Measurements from ENCODE around the gene OR4C3.
"Not testable (repeated sequence)": the region's sequence is repeated elsewhere in the genome, so short reads cannot be mapped to it uniquely, and the experiment has no call there.

The OR4C3 gene

GRCh38 chr11:48354013-48354412 lies 29.3 kb downstream of the OR4C3 start:
- no peak for ATAC-seq
- TF ChIP-seq, protein P1, sequence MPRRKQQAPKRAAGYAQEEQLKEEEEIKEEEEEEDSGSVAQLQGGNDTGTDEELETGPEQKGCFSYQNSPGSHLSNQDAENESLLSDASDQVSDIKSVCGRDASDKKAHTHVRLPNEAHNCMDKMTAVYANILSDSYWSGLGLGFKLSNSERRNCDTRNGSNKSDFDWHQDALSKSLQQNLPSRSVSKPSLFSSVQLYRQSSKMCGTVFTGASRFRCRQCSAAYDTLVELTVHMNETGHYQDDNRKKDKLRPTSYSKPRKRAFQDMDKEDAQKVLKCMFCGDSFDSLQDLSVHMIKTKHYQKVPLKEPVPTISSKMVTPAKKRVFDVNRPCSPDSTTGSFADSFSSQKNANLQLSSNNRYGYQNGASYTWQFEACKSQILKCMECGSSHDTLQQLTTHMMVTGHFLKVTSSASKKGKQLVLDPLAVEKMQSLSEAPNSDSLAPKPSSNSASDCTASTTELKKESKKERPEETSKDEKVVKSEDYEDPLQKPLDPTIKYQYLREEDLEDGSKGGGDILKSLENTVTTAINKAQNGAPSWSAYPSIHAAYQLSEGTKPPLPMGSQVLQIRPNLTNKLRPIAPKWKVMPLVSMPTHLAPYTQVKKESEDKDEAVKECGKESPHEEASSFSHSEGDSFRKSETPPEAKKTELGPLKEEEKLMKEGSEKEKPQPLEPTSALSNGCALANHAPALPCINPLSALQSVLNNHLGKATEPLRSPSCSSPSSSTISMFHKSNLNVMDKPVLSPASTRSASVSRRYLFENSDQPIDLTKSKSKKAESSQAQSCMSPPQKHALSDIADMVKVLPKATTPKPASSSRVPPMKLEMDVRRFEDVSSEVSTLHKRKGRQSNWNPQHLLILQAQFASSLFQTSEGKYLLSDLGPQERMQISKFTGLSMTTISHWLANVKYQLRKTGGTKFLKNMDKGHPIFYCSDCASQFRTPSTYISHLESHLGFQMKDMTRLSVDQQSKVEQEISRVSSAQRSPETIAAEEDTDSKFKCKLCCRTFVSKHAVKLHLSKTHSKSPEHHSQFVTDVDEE (CRISPR knock-in tag; IDR thresholded peaks at IDR 0.05): no peak

GRCh38 chr11:48354677-48355076 lies 30.0 kb downstream of the OR4C3 start:
- ATAC-seq: no peak
- TF ChIP-seq ZFP3 (CRISPR knock-in tag; IDR thresholded peaks at IDR 0.05) (no peak), TCF4 (CRISPR knock-in tag; IDR thresholded peaks at IDR 0.05; ENCODE audit: borderline replicate concordance) (no peak), PPARA (CRISPR knock-in tag; IDR thresholded peaks at IDR 0.05; ENCODE audit: borderline replicate concordance) (no peak), SNAI2 (CRISPR knock-in tag; IDR thresholded peaks at IDR 0.05) (no peak)

GRCh38 chr11:48361289-48361688 lies 36.6 kb downstream of the OR4C3 start:
- not testable (repeated sequence) for ATAC-seq

DNA sequence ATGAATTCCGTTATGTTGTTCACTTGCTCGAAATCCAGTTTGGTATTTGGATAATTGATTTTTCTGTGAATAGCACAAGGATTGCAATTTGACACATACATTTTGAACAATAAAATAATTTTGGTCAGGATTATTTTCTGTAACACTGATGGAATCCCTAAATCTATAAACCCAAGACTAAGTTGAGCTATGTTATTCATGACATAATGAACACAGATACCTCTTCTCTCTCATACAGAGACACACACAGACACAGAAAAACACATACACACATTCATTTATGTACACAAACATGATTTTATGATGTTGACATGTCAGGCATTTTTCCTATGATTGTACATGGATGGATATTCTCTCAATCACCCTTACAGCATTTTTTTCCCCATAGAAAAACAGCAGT lies 41.6 kb downstream of the OR4C3 start, which contains the start of gene OR4C5:
OR4C5 (minus strand) TSS at position 101 of the 400 bp plus-strand sequence; CDS start at position 101, 0 bp downstream.
- TF ChIP-seq CSDC2 (CRISPR knock-in tag; IDR thresholded peaks at IDR 0.05) (no peak), ZNF8 (CRISPR knock-in tag; IDR thresholded peaks at IDR 0.05) (no peak), ISL1 (CRISPR knock-in tag; IDR thresholded peaks at IDR 0.05) (no peak), SNAI2 (CRISPR knock-in tag; IDR thresholded peaks at IDR 0.05) (no peak), ZFP3 (CRISPR knock-in tag; IDR thresholded peaks at IDR 0.05) (no peak), PATZ1 (CRISPR knock-in tag; IDR thresholded peaks at IDR 0.05; ENCODE audit: borderline replicate concordance) (no peak), ZNF70 (CRISPR knock-in tag; IDR thresholded peaks at IDR 0.05) (no peak), ARNTL (CRISPR knock-in tag; IDR thresholded peaks at IDR 0.05; ENCODE audit: borderline replicate concordance, low read depth) (no peak), ZC3H10 (CRISPR knock-in tag; IDR thresholded peaks at IDR 0.05) (no peak)
- TF ChIP-seq, protein P2, sequence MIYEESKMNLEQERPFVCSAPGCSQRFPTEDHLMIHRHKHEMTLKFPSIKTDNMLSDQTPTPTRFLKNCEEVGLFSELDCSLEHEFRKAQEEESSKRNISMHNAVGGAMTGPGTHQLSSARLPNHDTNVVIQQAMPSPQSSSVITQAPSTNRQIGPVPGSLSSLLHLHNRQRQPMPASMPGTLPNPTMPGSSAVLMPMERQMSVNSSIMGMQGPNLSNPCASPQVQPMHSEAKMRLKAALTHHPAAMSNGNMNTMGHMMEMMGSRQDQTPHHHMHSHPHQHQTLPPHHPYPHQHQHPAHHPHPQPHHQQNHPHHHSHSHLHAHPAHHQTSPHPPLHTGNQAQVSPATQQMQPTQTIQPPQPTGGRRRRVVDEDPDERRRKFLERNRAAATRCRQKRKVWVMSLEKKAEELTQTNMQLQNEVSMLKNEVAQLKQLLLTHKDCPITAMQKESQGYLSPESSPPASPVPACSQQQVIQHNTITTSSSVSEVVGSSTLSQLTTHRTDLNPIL (CRISPR knock-in tag; IDR thresholded peaks at IDR 0.05; ENCODE audit: low read depth): no peak
- no peak for ATAC-seq

Measured in SK-N-SH treated with all-trans-retinoic acid at 6 μM for 48 hours (cell line).